Esophagus muscularis mucosa (tissue), 4 donors: ENCODE measurements around the gene ANKRD11. TPM values are rescaled to one million over a fixed set of nuclear protein-coding genes. Genes with fewer than 3 reads are reported as not detected.
"Not testable (repeated sequence)": the region's sequence is repeated elsewhere in the genome, so short reads cannot be mapped to it uniquely, and the experiment has no call there.

Experiments used
- DNase-seq: peaks from one replicate; pipeline ENCODE4 v3.0.0-alpha.2; 2017; ENCODE audit errors: extremely low spot score
- H3K27ac ChIP-seq, 4 donors: fragments of 200-600 bp; sonication (generic); replicated peaks in 1 of 4; 1 replicate in 3 of 4; 2 replicates in 1 of 4; pipeline ENCODE4 v1.5.1; 2016 to 2019; ENCODE audit warnings: mild to moderate bottlenecking in 1 of 4
- H3K27me3 ChIP-seq, 4 donors: fragments of 200-600 bp; sonication (generic); one replicate each; pipeline versions ENCODE4 v1.5.1 to v1.6.0; 2016 to 2019
- H3K36me3 ChIP-seq, 4 donors: fragments of 200-600 bp; sonication (generic); one replicate each; pipeline ENCODE4 v1.5.1; 2016 to 2019
- H3K4me1 ChIP-seq, 4 donors: fragments of 200-600 bp; sonication (generic); one replicate each; pipeline ENCODE4 v1.5.1; 2016 to 2019
- H3K4me3 ChIP-seq, 4 donors: fragments of 200-600 bp; sonication (generic); 1 replicate in 2 of 4; 2 replicates in 2 of 4; pipeline ENCODE4 v1.5.1; 2016 to 2019; ENCODE audit warnings: mild to moderate bottlenecking in 4 of 4, moderate library complexity in 1 of 4
- H3K9me3 ChIP-seq, 4 donors: fragments of 200-600 bp; sonication (generic); 1 replicate in 3 of 4; 2 replicates in 1 of 4; pipeline ENCODE4 v1.5.1; 2016 to 2019
- EP300 ChIP-seq: sonication (generic); formaldehyde crosslinking; IDR thresholded peaks from one replicate; pipeline ENCODE4 v1.6.1; 2017; ENCODE audit warnings: antibody characterized with exemption
- POLR2A ChIP-seq: fragments of 450-650 bp; IDR thresholded peaks from one replicate; pipeline ENCODE4 v1.6.1; 2017; ENCODE audit warnings: antibody characterized with exemption, moderate library complexity, mild to moderate bottlenecking, low read depth
- POLR2AphosphoS5 ChIP-seq, 2 donors: sonication (generic); formaldehyde crosslinking; IDR thresholded peaks; one replicate each; pipeline ENCODE4 v1.6.1; 2017; ENCODE audit warnings: antibody characterized with exemption in 2 of 2
- WGBS: methylation state at CpG from one replicate; pipeline ENCODE4 v1.1.5; 2018; 5-methylcytosine and 5-hydroxymethylcytosine counted together
- intact Hi-C: fragments of 100-400 bp; cut with DNase I; formaldehyde crosslinking; loops from one replicate; pipeline ENCODE4 v1.15.1; 2023
- total RNA-seq, 4 donors: library from RNA; depleted of rRNA; stranded (reverse); fragments of >200 nt; gene quantifications; one replicate each; pipeline versions ENCODE4 v1.1.0 to v1.2.1, GENCODE V29; 2016
- TF ChIP-seq, protein P1 (sequence below), 3 experiments: fragments of 200-600 bp in 2 of 3; fragments of 450-650 bp in 1 of 3; sonication (generic) in 2 of 3; IDR thresholded peaks; one replicate each; pipeline ENCODE4 v1.5.1; 2017 to 2019; ENCODE audit warnings: antibody characterized with exemption in 3 of 3, mild to moderate bottlenecking in 2 of 3, moderate library complexity in 1 of 3

The ANKRD11 gene
- total RNA-seq, 4 donors from 2014 or later, result 60.8 to 119 (median 105) TPM

DNA sequence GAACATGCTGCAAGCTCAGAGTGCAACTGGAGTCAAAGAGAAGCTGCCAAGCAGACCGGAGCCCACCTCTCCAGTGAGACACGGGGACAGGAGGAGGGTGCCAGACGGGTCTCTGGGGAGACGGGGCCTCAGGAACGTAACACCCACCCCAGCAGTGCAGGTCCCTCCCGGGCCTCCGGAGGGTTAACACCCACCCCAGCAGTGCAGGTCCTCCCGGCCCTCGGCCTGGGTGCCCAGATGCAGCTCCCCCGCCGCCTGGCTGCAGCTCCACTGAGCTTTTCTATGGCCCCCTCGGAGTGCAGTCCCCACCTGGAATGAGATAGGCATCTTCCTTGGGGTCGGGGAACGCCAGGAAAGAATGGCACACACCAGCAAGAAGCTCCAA lies 182.9 kb downstream of the ANKRD11 start:
- intact Hi-C loops, result no loop called here
- TF ChIP-seq EP300 (no peak), POLR2AphosphoS5 (IDR thresholded peaks at IDR 0.05) (no peak), POLR2A (no peak)
- TF ChIP-seq, protein P1, sequence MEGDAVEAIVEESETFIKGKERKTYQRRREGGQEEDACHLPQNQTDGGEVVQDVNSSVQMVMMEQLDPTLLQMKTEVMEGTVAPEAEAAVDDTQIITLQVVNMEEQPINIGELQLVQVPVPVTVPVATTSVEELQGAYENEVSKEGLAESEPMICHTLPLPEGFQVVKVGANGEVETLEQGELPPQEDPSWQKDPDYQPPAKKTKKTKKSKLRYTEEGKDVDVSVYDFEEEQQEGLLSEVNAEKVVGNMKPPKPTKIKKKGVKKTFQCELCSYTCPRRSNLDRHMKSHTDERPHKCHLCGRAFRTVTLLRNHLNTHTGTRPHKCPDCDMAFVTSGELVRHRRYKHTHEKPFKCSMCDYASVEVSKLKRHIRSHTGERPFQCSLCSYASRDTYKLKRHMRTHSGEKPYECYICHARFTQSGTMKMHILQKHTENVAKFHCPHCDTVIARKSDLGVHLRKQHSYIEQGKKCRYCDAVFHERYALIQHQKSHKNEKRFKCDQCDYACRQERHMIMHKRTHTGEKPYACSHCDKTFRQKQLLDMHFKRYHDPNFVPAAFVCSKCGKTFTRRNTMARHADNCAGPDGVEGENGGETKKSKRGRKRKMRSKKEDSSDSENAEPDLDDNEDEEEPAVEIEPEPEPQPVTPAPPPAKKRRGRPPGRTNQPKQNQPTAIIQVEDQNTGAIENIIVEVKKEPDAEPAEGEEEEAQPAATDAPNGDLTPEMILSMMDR (IDR thresholded peaks at IDR 0.05), result no peak
- Histone ChIP-seq H3K9me3 (no peaks in the 10 kb centered on the region), H3K27ac (no peak overlapping the region), H3K4me1 (peaks cover 8 to 36% (median 26%) of the 10 kb centered on the region in 4 donors), H3K36me3 (peaks cover 8 to 45% (median 36%) of the 10 kb centered on the region in 4 donors), H3K4me3 (no peak overlapping the region), H3K27me3 (no peaks in the 10 kb centered on the region)
- 91% methylated on average over 14 of the region's 14 CpGs for WGBS
- no peak for DNase-seq

GRCh38 chr16:89306457-89307420 lies 183.6 kb downstream of the ANKRD11 start:
- H3K27ac ChIP-seq, H3K4me3 ChIP-seq, H3K9me3 ChIP-seq, H3K27me3 ChIP-seq, intact Hi-C loops, DNase-seq: not testable (repeated sequence)
- WGBS, result 91% methylated on average over 29 of the region's 69 CpGs
- Histone ChIP-seq H3K36me3 (peaks cover 1 to 38% (median 29%) of the 10 kb centered on the region in 4 donors), H3K4me1 (peaks cover 14 to 40% (median 31%) of the 10 kb centered on the region in 4 donors)

DNA sequence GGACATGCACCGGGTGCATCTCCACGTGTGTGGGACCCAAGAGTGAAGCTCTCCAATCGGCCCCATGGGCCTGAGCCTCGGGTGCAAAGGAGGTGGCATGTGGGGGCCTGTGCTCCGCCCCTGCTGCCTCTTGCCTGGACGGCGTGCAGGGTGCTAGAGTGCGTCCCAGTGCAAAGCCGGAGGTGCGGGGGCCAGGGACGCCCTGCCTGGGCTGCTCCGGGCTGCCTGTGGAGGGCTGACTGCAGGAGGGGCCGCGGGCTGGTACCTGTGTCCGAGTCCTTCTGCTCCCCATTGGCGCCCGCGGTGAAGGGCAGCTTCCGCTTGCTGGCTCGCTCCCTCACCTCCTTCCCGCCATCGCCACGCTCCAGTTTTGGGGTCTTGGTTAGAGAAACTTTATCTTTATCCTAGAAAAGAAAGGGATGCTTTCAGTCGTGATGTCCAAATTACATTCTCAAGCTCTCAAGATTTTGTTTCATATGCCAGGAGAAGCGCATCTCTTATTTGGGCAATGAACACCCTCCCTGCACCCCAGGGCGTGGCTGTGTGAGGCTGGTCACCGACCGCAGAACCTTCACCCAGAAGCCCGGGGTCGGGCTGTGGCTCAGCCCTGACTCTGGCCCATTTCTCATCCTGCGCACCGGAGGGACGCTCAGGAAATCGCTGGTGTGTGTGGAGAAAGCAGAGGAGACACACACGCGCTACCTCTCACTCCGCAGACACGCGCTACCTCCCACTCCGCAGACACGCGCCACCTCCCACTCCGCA lies 185.2 kb downstream of the ANKRD11 start:
- no peaks in the 10 kb centered on the region for H3K9me3 ChIP-seq
- no peak overlapping the region for H3K4me3 ChIP-seq
- intact Hi-C loops, result no loop called here
- no peak for DNase-seq
- H3K36me3 ChIP-seq, result peaks cover 0 to 36% (median 26%) of the 10 kb centered on the region in 4 donors
- TF ChIP-seq EP300, result no peak
- TF ChIP-seq, protein P1 (IDR thresholded peaks at IDR 0.05), result no peak
- TF ChIP-seq POLR2A, result no peak
- no peak for TF ChIP-seq POLR2AphosphoS5 (IDR thresholded peaks at IDR 0.05)
- no peaks in the 10 kb centered on the region for H3K27me3 ChIP-seq
- WGBS, result 97% methylated on average over 38 of the region's 43 CpGs
- H3K27ac ChIP-seq, result no peak overlapping the region
- peaks cover 31 to 56% (median 47%) of the 10 kb centered on the region in 4 donors for H3K4me1 ChIP-seq

DNA sequence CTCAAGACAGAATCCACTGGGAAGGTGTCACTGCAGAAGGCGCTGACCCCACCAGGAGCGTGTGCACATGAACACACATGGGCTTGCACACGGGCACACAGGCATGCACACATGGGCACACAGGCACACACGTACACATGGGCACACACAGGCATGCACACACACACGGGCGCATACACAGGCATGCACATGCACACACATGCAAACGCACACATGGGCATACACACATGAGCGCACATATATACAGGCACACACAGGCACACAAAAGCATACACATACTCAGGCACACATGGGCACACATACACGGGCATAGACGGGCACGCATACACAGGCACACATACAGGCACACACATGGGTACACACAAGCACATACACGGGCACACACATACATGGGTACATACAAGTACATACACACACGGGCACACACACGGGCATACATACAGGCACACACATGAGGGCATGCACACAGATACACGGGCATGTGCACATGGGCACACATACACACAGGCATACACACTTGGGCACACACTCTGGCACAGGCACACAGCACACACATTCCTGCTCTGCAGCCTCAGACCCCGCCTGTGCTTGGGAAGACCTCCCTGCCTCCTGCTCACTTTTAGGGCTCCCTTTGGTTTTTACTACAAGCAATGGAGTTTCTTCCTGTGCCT lies 186.0 kb downstream of the ANKRD11 start:
- no peak overlapping the region for H3K4me3 ChIP-seq
- TF ChIP-seq POLR2A, result no peak
- no peak for TF ChIP-seq POLR2AphosphoS5 (IDR thresholded peaks at IDR 0.05)
- TF ChIP-seq, protein P1 (IDR thresholded peaks at IDR 0.05), result no peak
- TF ChIP-seq EP300, result no peak
- H3K27me3 ChIP-seq, result no peaks in the 10 kb centered on the region
- intact Hi-C loops, result no loop called here
- peak overlapping the region in 1 of 4 donors; percentile 89 for H3K27ac ChIP-seq
- peaks cover 33 to 61% (median 55%) of the 10 kb centered on the region in 4 donors for H3K4me1 ChIP-seq
- H3K9me3 ChIP-seq, result no peaks in the 10 kb centered on the region
- DNase-seq, result no peak
- H3K36me3 ChIP-seq, result peaks cover 0 to 33% (median 26%) of the 10 kb centered on the region in 4 donors
- 91% methylated on average over 3 of the region's 16 CpGs for WGBS
